HepG2 (cell line): ENCODE data around the gene PHLPP2. TPM values are rescaled to one million over a fixed set of nuclear protein-coding genes. Genes with fewer than 3 reads are reported as not detected.

Experiments used
- ATAC-seq: fragments of 200-7000 bp; cut with Tn5 transposase; 3 replicates; pipeline ENCODE4 v1.9.1; 2020; ENCODE audit warnings: mild to moderate bottlenecking, moderate library complexity
- BruUV-seq: library from RNA; stranded (reverse); fragments of 400-500 nt; replicated peaks from 2 replicates; lab custom pipeline; 2021; lab: Mats Ljungman, UMichigan
- CTCF ChIA-PET: fragments of 300-600 bp; formaldehyde crosslinking; extraction: SDS; loops from one replicate; lab custom pipeline; 2021; ENCODE audit warnings: low total read pairs, inconsistent platforms, low intra/inter-chr PET ratio; lab: Yijun Ruan, JAX
- POLR2A ChIA-PET: fragments of 350-600 bp; sonication (Branson Sonifier 250); formaldehyde crosslinking; loops from one replicate; lab custom pipeline; 2020; ENCODE audit warnings: antibody characterized with exemption, inconsistent platforms; lab: Yijun Ruan, JAX
- DNase-seq: peaks from one replicate; pipeline ENCODE4 v3.0.0-alpha.2; 2015; ENCODE audit warnings: low spot score
- FAIRE-seq: peaks from 3 replicates; lab custom pipeline; 2011; peaks lifted over from hg19 to GRCh38; lab: Jason Lieb, UNC
- H2AFZ ChIP-seq: one replicate; pipeline ENCODE4 v1.6.1; 2011; ENCODE audit warnings: low read length, inconsistent platforms
- H3K27ac ChIP-seq: fragments of 300-600 bp; 3 replicates; pipeline ENCODE4 v1.8.0; 2011; ENCODE audit warnings: mixed run types, mild to moderate bottlenecking, mixed read lengths, low read length, inconsistent platforms; ENCODE audit not compliant: insufficient read depth; ENCODE audit errors: extremely low read length
- H3K27me3 ChIP-seq, 2 experiments: fragments of 200-600 bp in 1 of 2; 2 replicates in 1 of 2; 3 replicates in 1 of 2; pipeline versions ENCODE4 v1.6.0 to v1.8.0; 2011; ENCODE audit warnings: low read length in 2 of 2, mild to moderate bottlenecking in 2 of 2, moderate library complexity in 2 of 2, inconsistent platforms in 1 of 2; ENCODE audit not compliant: insufficient read depth in 2 of 2, control insufficient read depth in 1 of 2
- H3K36me3 ChIP-seq, 2 experiments: fragments of 200-600 bp in 1 of 2; replicated peaks in 1 of 2; 2 replicates in 1 of 2; 3 replicates in 1 of 2; pipeline versions ENCODE4 v1.5.1 to v1.8.0; 2011; ENCODE audit warnings: low read length in 2 of 2, inconsistent platforms in 1 of 2; ENCODE audit not compliant: insufficient read depth in 2 of 2, control insufficient read depth in 1 of 2
- H3K4me1 ChIP-seq: 2 replicates; pipeline ENCODE4 v1.5.1; 2012; ENCODE audit warnings: low read length, inconsistent platforms; ENCODE audit not compliant: insufficient read depth
- H3K4me2 ChIP-seq: 2 replicates; pipeline ENCODE4 v1.6.0; 2011; ENCODE audit warnings: low read depth, low read length, inconsistent platforms
- H3K4me3 ChIP-seq, 3 experiments: fragments of 200-600 bp in 1 of 3; sonication (generic), shearing (Covaris generic) in 1 of 3; replicated peaks in 1 of 3; 2 replicates each; pipeline ENCODE4 v1.5.1; 2011 to 2016; ENCODE audit warnings: low read length in 3 of 3, inconsistent platforms in 2 of 3, low read depth in 2 of 3, mild to moderate bottlenecking in 2 of 3, control low read depth in 1 of 3, mixed read lengths in 1 of 3; ENCODE audit not compliant: insufficient read depth in 1 of 3
- H3K79me2 ChIP-seq: one replicate; pipeline ENCODE4 v1.6.1; 2011; ENCODE audit warnings: low read length, inconsistent platforms; ENCODE audit not compliant: insufficient read depth
- H3K9ac ChIP-seq: 2 replicates; pipeline ENCODE4 v1.6.0; 2011; ENCODE audit warnings: mild to moderate bottlenecking, low read depth, low read length, inconsistent platforms; ENCODE audit not compliant: insufficient read depth
- H3K9me3 ChIP-seq: 2 replicates; pipeline ENCODE4 v1.5.1; 2012; ENCODE audit warnings: mild to moderate bottlenecking, low read length
- H4K20me1 ChIP-seq: 2 replicates; pipeline ENCODE4 v1.6.0; 2011; ENCODE audit warnings: inconsistent platforms, mild to moderate bottlenecking, low read length, moderate library complexity; ENCODE audit not compliant: insufficient read depth
- FOSL1 ChIP-seq: sonication (generic); formaldehyde crosslinking; IDR thresholded peaks from 2 replicates; pipeline ENCODE4 v1.9.0; 2021; ENCODE audit warnings: missing genetic modification reagents, borderline replicate concordance
- IRF2 ChIP-seq: IDR thresholded peaks from 2 replicates; pipeline ENCODE4 v1.6.1; 2018; ENCODE audit warnings: missing genetic modification reagents, missing compliant biosample characterization
- KLF9 ChIP-seq: IDR thresholded peaks from 2 replicates; pipeline ENCODE4 v1.6.1; 2016; ENCODE audit warnings: low read depth
- PAXIP1 ChIP-seq: sonication (generic); formaldehyde crosslinking; conservative IDR thresholded peaks from 2 replicates; pipeline ENCODE4 v1.4.0; 2020; ENCODE audit warnings: mild to moderate bottlenecking, missing genetic modification reagents, moderate library complexity
- PHF5A ChIP-seq: IDR thresholded peaks from one replicate; pipeline ENCODE4 v1.6.1; 2018; ENCODE audit warnings: low read depth, missing genetic modification reagents; ENCODE audit not compliant: unreplicated experiment
- RELA ChIP-seq: sonication (generic); formaldehyde crosslinking; IDR thresholded peaks from 2 replicates; pipeline ENCODE4 v1.4.0; 2020; ENCODE audit warnings: missing genetic modification reagents
- ZNF572 ChIP-seq: sonication (generic); formaldehyde crosslinking; IDR thresholded peaks from 2 replicates; pipeline ENCODE4 v1.5.1; 2020; ENCODE audit warnings: mild to moderate bottlenecking, missing genetic modification reagents
- ZNF616 ChIP-seq: sonication (generic); formaldehyde crosslinking; IDR thresholded peaks from 2 replicates; pipeline ENCODE4 v1.5.0; 2020; ENCODE audit warnings: low read depth, mild to moderate bottlenecking, missing genetic modification reagents
- in situ Hi-C: cut with HindIII; loops from 2 replicates; pipeline ENCODE4 v1.10.0; 2017; ENCODE audit warnings: low pct_unique_long_range_greater_than_20kb; ENCODE audit not compliant: extremely low pct_ligation_motif_present
- intact Hi-C: fragments of 100-400 bp; cut with micrococcal nuclease; formaldehyde crosslinking; loops from one replicate; pipeline ENCODE4 v1.10.0; 2022; ENCODE audit not compliant: unreplicated experiment
- polyA plus RNA-seq, 8 experiments: library from polyadenylated mRNA; depleted of rRNA in 3 of 8; stranded (reverse) in 7 of 8; unstranded in 1 of 8; fragments of >200 nt; fragmentation: Illumina TruSeq in 4 of 8; extraction: Trizol in 4 of 8; gene quantifications; 2 replicates each; pipeline versions ENCODE4 v1.2.1 to v1.2.3, GENCODE V29; 2011 to 2016; ENCODE audit warnings: low read depth in 4 of 8, missing spikeins in 1 of 8, mixed read lengths in 1 of 8; ENCODE audit not compliant: insufficient read depth in 1 of 8
- total RNA-seq, 5 experiments: library from RNA; depleted of rRNA; stranded (reverse); fragments of >200 nt; fragmentation: Illumina TruSeq; extraction: Trizol; gene quantifications; 2 replicates each; pipeline ENCODE4 v1.2.3, GENCODE V29; 2016; ENCODE audit warnings: low read depth in 1 of 5
- TF ChIP-seq, protein P1 (sequence below): sonication (generic); formaldehyde crosslinking; IDR thresholded peaks from 2 replicates; pipeline ENCODE4 v1.4.0; 2020; ENCODE audit warnings: missing genetic modification reagents

PHLPP2 gene
- total and polyA plus RNA-seq, 2 of the 13 experiments (the other 11 are each of a cell fraction or from before 2014, with no cell fraction given) = 8.9 TPM

GRCh38 chr16:71623597-71623996 is 100.9 kb downstream of the PHLPP2 start (continued):
- TF ChIP-seq PHF5A (CRISPR knock-in tag) (no peak), ZNF572 (no peak)
- TF ChIP-seq, all 625 proteins: peak for 68

- no peak overlapping the region for H2AFZ ChIP-seq
- no peak overlapping the region for H3K4me2 ChIP-seq
- ChIA-PET POLR2A (no interaction called here), CTCF (no interaction called here)
- no peak overlapping the region for H3K9ac ChIP-seq
- FAIRE-seq = no peak
- in situ Hi-C loops (no loop called here), intact Hi-C loops (loop anchor here (2.0 kb wide), 1 partner anchor 125 kb away; no protein-coding TSS in a partner anchor)
- no peak overlapping the region for H3K27ac ChIP-seq
- peaks cover 33% of the 10 kb centered on the region for H3K4me1 ChIP-seq
- no peak for DNase-seq
- no peaks in the 10 kb centered on the region for H4K20me1 ChIP-seq
- TF ChIP-seq IRF2 (CRISPR knock-in tag) = no peak
- no peak for TF ChIP-seq ZNF616 (CRISPR knock-in tag)
- TF ChIP-seq, protein P1, sequence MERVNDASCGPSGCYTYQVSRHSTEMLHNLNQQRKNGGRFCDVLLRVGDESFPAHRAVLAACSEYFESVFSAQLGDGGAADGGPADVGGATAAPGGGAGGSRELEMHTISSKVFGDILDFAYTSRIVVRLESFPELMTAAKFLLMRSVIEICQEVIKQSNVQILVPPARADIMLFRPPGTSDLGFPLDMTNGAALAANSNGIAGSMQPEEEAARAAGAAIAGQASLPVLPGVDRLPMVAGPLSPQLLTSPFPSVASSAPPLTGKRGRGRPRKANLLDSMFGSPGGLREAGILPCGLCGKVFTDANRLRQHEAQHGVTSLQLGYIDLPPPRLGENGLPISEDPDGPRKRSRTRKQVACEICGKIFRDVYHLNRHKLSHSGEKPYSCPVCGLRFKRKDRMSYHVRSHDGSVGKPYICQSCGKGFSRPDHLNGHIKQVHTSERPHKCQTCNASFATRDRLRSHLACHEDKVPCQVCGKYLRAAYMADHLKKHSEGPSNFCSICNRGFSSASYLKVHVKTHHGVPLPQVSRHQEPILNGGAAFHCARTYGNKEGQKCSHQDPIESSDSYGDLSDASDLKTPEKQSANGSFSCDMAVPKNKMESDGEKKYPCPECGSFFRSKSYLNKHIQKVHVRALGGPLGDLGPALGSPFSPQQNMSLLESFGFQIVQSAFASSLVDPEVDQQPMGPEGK = no peak
- no peak for TF ChIP-seq PAXIP1 (CRISPR knock-in tag)
- no peak for TF ChIP-seq RELA
- TF ChIP-seq FOSL1 (CRISPR knock-in tag) = no peak
- no peak for TF ChIP-seq KLF9 (CRISPR knock-in tag)
- TF ChIP-seq, all 625 proteins: peak for 0
- H3K27me3 ChIP-seq = peaks cover 0 to 2% of the 10 kb centered on the region in 2 experiments; a peak in 1 of 5 replicates
- no peaks in the 10 kb centered on the region for H3K79me2 ChIP-seq
- no peaks in the 10 kb centered on the region for H3K36me3 ChIP-seq
- no peak for ATAC-seq
- no peaks in the 10 kb centered on the region for H3K9me3 ChIP-seq
- no TSS peak for BruUV-seq
- H3K4me3 ChIP-seq = no peak overlapping the region
Observed at GRCh38 chr16:71622088-71622487, 102.4 kb downstream of the PHLPP2 start.
